Measurements from ENCODE around the gene ZSCAN26. TPM values are rescaled to one million over a fixed set of nuclear protein-coding genes. Genes with fewer than 3 reads are reported as not detected.
A peak's percentile ranks its signal among the peaks of the same experiment; 100 is the strongest.

The ZSCAN26 gene
- total and polyA plus RNA-seq, 2 of the 8 experiments (the other 6 are each of a cell fraction or from before 2014, with no cell fraction given): 7.0 to 8.5 TPM

- TF ChIP-seq KDM5A (IDR thresholded peaks at IDR 0.05; ENCODE audit: low read length) (no peak), USF2 (IDR thresholded peaks at IDR 0.05; ENCODE audit: low read length) (no peak), GABPA (IDR thresholded peaks at IDR 0.05; ENCODE audit: borderline replicate concordance, insufficient read depth, low read length) (peak; percentile 64; the same call in 1 of the 2 replicates), RAD21 (IDR thresholded peaks at IDR 0.05 in 1 of 2, conservative IDR thresholded peaks at IDR 0.05 in 1 of 2; ENCODE audit: low read depth in 2 of 2, low read length in 2 of 2) (peak; percentile 9 to 18; a peak in 1 of 4 replicates), BACH1 (IDR thresholded peaks at IDR 0.05; ENCODE audit: low read length) (no peak), EZH2 (IDR thresholded peaks at IDR 0.05; ENCODE audit: low read depth, low read length, severe bottlenecking) (no peak), YY1 (IDR thresholded peaks at IDR 0.05; ENCODE audit: low read depth, low read length) (0 out of 2 replicates have a peak, but pooled peaks have one; percentile 19)
- TF ChIP-seq, protein P1, sequence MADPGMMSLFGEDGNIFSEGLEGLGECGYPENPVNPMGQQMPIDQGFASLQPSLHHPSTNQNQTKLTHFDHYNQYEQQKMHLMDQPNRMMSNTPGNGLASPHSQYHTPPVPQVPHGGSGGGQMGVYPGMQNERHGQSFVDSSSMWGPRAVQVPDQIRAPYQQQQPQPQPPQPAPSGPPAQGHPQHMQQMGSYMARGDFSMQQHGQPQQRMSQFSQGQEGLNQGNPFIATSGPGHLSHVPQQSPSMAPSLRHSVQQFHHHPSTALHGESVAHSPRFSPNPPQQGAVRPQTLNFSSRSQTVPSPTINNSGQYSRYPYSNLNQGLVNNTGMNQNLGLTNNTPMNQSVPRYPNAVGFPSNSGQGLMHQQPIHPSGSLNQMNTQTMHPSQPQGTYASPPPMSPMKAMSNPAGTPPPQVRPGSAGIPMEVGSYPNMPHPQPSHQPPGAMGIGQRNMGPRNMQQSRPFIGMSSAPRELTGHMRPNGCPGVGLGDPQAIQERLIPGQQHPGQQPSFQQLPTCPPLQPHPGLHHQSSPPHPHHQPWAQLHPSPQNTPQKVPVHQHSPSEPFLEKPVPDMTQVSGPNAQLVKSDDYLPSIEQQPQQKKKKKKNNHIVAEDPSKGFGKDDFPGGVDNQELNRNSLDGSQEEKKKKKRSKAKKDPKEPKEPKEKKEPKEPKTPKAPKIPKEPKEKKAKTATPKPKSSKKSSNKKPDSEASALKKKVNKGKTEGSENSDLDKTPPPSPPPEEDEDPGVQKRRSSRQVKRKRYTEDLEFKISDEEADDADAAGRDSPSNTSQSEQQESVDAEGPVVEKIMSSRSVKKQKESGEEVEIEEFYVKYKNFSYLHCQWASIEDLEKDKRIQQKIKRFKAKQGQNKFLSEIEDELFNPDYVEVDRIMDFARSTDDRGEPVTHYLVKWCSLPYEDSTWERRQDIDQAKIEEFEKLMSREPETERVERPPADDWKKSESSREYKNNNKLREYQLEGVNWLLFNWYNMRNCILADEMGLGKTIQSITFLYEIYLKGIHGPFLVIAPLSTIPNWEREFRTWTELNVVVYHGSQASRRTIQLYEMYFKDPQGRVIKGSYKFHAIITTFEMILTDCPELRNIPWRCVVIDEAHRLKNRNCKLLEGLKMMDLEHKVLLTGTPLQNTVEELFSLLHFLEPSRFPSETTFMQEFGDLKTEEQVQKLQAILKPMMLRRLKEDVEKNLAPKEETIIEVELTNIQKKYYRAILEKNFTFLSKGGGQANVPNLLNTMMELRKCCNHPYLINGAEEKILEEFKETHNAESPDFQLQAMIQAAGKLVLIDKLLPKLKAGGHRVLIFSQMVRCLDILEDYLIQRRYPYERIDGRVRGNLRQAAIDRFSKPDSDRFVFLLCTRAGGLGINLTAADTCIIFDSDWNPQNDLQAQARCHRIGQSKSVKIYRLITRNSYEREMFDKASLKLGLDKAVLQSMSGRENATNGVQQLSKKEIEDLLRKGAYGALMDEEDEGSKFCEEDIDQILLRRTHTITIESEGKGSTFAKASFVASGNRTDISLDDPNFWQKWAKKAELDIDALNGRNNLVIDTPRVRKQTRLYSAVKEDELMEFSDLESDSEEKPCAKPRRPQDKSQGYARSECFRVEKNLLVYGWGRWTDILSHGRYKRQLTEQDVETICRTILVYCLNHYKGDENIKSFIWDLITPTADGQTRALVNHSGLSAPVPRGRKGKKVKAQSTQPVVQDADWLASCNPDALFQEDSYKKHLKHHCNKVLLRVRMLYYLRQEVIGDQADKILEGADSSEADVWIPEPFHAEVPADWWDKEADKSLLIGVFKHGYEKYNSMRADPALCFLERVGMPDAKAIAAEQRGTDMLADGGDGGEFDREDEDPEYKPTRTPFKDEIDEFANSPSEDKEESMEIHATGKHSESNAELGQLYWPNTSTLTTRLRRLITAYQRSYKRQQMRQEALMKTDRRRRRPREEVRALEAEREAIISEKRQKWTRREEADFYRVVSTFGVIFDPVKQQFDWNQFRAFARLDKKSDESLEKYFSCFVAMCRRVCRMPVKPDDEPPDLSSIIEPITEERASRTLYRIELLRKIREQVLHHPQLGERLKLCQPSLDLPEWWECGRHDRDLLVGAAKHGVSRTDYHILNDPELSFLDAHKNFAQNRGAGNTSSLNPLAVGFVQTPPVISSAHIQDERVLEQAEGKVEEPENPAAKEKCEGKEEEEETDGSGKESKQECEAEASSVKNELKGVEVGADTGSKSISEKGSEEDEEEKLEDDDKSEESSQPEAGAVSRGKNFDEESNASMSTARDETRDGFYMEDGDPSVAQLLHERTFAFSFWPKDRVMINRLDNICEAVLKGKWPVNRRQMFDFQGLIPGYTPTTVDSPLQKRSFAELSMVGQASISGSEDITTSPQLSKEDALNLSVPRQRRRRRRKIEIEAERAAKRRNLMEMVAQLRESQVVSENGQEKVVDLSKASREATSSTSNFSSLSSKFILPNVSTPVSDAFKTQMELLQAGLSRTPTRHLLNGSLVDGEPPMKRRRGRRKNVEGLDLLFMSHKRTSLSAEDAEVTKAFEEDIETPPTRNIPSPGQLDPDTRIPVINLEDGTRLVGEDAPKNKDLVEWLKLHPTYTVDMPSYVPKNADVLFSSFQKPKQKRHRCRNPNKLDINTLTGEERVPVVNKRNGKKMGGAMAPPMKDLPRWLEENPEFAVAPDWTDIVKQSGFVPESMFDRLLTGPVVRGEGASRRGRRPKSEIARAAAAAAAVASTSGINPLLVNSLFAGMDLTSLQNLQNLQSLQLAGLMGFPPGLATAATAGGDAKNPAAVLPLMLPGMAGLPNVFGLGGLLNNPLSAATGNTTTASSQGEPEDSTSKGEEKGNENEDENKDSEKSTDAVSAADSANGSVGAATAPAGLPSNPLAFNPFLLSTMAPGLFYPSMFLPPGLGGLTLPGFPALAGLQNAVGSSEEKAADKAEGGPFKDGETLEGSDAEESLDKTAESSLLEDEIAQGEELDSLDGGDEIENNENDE (IDR thresholded peaks at IDR 0.05; ENCODE audit: insufficient replicate concordance, low read length): no peak
Observed at GRCh38 chr6:28281288-28282064, 14.5 kb downstream of the ZSCAN26 start, which contains the start of gene PGBD1 (continued).
